CD4-positive, alpha-beta T cell (primary cell): ENCODE measurements around the gene BMI1. TPM values are rescaled to one million over a fixed set of nuclear protein-coding genes. Genes with fewer than 3 reads are reported as not detected.

Experiments used
- ATAC-seq: fragments of 200-7000 bp; cut with Tn5 transposase; one replicate; pipeline ENCODE4 v1.10.0; 2022; ENCODE audit warnings: mild to moderate bottlenecking; ENCODE audit not compliant: poor library complexity
- CTCF ChIA-PET: fragments of 350-600 bp; sonication (Branson Sonifier 250); formaldehyde crosslinking; loops from one replicate; lab custom pipeline; 2021; ENCODE audit warnings: antibody characterized with exemption, inconsistent platforms; lab: Charles Lee
- POLR2A ChIA-PET: fragments of 350-600 bp; sonication (Branson Sonifier 250); formaldehyde crosslinking; loops from one replicate; lab custom pipeline; 2021; ENCODE audit warnings: antibody characterized with exemption, inconsistent platforms; lab: Charles Lee
- DNase-seq, 14 experiments: peaks; one replicate each; pipeline ENCODE4 v3.0.0-alpha.2; 2013 to 2020; ENCODE audit warnings: mixed read lengths in 2 of 14
- H3K27ac ChIP-seq, 2 donors: one replicate each; pipeline versions ENCODE4 v1.5.1 to v1.7.0; 2013; ENCODE audit warnings: low read length in 2 of 2, low read depth in 1 of 2, mild to moderate bottlenecking in 1 of 2
- H3K27me3 ChIP-seq, 2 experiments: 1 replicate in 1 of 2; 2 replicates in 1 of 2; pipeline versions ENCODE4 v1.6.1 to v1.7.0; 2013; ENCODE audit warnings: low read length in 2 of 2, control low read depth in 1 of 2, mild to moderate bottlenecking in 1 of 2, moderate library complexity in 1 of 2; ENCODE audit not compliant: insufficient read depth in 2 of 2, control insufficient read depth in 1 of 2
- H3K36me3 ChIP-seq: one replicate; pipeline ENCODE4 v1.6.1; 2013; ENCODE audit warnings: low read length, control low read depth; ENCODE audit not compliant: insufficient read depth
- H3K4me1 ChIP-seq: one replicate; pipeline ENCODE4 v1.6.1; 2013; ENCODE audit warnings: low read length, control low read depth; ENCODE audit not compliant: insufficient read depth
- H3K4me3 ChIP-seq: one replicate; pipeline ENCODE4 v1.5.1; 2013; ENCODE audit warnings: mild to moderate bottlenecking, low read length, moderate library complexity
- H3K9me3 ChIP-seq, 2 experiments: 1 replicate in 1 of 2; 2 replicates in 1 of 2; pipeline versions ENCODE4 v1.6.1 to v1.7.0; 2013; ENCODE audit warnings: low read length in 2 of 2, mild to moderate bottlenecking in 2 of 2, control low read depth in 1 of 2, moderate library complexity in 1 of 2; ENCODE audit not compliant: control insufficient read depth in 1 of 2, insufficient read depth in 1 of 2
- H3K27ac Mint-ChIP-seq: one replicate; pipeline ENCODE4 v1.8.0; 2020; ENCODE audit warnings: mixed read lengths
- H3K27me3 Mint-ChIP-seq: one replicate; pipeline ENCODE4 v1.8.0; 2021; ENCODE audit warnings: mixed read lengths
- H3K36me3 Mint-ChIP-seq: one replicate; pipeline ENCODE4 v1.8.0; 2021; ENCODE audit warnings: low read depth, mixed read lengths
- H3K4me1 Mint-ChIP-seq: one replicate; pipeline ENCODE4 v1.8.0; 2021; ENCODE audit warnings: low read depth, mixed read lengths
- H3K4me3 Mint-ChIP-seq: one replicate; pipeline ENCODE4 v1.8.0; 2020; ENCODE audit warnings: mild to moderate bottlenecking, mixed read lengths
- H3K9me3 Mint-ChIP-seq: one replicate; pipeline ENCODE4 v1.8.0; 2020; ENCODE audit warnings: mixed read lengths
- intact Hi-C, 2 experiments: fragments of 100-400 bp; cut with DNase I in 1 of 2; cut with micrococcal nuclease in 1 of 2; formaldehyde crosslinking; loops; one replicate each; pipeline versions ENCODE4 v1.15.1 to v1.9.0; 2023 to 2025; cut with DNase I, micrococcal nuclease
- total RNA-seq, 174 experiments: library from RNA in 2 of 174; stranded (reverse) in 2 of 174; gene quantifications; one replicate each; pipeline ENCODE4 v1.2.3 and lab custom pipeline; 2021 to 2026
- TF ChIP-seq, protein P1 (sequence below): fragments of 200-600 bp; IDR thresholded peaks from one replicate; pipeline ENCODE4 v1.8.0; 2022; ENCODE audit warnings: antibody characterized with exemption, mild to moderate bottlenecking

BMI1 gene
- total RNA-seq, 2 experiments from 2014 or later = 65.4 to 69.3 TPM

DNA sequence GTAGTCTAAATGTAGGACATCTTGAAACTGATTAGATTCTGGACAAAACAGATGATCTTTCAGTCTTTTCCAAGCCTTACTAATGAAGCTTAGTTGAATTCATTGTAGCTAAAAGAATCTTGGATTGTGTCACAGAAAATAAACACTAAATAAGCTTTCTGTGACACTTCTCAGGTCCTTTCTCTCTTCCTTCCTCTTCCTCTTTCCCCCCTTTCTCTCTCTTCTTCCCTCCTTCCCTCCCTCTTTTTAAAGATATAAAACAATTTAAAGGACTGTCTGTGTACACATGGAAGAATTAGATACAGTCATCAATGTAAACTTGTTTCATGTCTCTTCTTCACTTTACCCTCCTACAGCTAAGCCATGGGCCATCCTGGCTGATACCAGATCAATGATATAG is 10.0 kb upstream of the BMI1 start:
- Histone ChIP-seq H3K36me3 (no peaks in the 10 kb centered on the region), H3K4me1 (peaks cover 5% of the 10 kb centered on the region), H3K9me3 (no peaks in the 10 kb centered on the region), H3K4me3 (no peak overlapping the region), H3K27me3 (peaks cover 0 to under 1% of the 10 kb centered on the region in 2 experiments), H3K27ac (no peak overlapping the region)
- Mint-ChIP-seq H3K9me3 (no peaks in the 10 kb centered on the region), H3K36me3 (peaks cover 5% of the 10 kb centered on the region), H3K4me3 (no peak overlapping the region), H3K27me3 (peaks cover 5% of the 10 kb centered on the region), H3K27ac (no peak overlapping the region), H3K4me1 (peaks cover 14% of the 10 kb centered on the region)
- TF ChIP-seq, protein P1, sequence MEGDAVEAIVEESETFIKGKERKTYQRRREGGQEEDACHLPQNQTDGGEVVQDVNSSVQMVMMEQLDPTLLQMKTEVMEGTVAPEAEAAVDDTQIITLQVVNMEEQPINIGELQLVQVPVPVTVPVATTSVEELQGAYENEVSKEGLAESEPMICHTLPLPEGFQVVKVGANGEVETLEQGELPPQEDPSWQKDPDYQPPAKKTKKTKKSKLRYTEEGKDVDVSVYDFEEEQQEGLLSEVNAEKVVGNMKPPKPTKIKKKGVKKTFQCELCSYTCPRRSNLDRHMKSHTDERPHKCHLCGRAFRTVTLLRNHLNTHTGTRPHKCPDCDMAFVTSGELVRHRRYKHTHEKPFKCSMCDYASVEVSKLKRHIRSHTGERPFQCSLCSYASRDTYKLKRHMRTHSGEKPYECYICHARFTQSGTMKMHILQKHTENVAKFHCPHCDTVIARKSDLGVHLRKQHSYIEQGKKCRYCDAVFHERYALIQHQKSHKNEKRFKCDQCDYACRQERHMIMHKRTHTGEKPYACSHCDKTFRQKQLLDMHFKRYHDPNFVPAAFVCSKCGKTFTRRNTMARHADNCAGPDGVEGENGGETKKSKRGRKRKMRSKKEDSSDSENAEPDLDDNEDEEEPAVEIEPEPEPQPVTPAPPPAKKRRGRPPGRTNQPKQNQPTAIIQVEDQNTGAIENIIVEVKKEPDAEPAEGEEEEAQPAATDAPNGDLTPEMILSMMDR = no peak
- no peak for ATAC-seq
- DNase-seq = no peak
- ChIA-PET POLR2A (no interaction called here), CTCF (interaction anchor here (1.6 kb wide), 1 partner anchor 16 kb away, joined by 3 read pairs; no protein-coding TSS in a partner anchor)
- intact Hi-C loops = loop anchor here in 1 of 2 experiments (5.0 kb wide), 2 partner anchors 49 to 304 kb away; no protein-coding TSS in a partner anchor

DNA sequence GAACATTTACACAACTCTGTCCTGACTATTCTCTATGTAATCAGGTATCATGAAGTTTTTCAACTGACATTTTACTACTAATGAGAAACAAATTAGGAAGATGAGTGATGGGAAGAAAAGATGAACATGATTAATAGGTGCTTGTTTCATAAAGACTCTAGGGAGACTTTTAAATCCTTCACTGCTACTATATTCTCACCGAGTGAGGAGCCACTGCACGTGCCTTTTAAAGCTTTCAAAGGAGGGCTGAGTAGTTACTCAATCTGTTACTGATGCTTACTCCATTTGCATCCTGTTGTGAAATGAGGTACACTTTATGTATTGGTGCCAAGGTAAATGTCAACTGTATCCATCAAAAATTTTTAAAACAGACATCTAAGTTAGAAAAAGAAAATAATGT is 6.0 kb upstream of the BMI1 start:
- ATAC-seq (no peak), DNase-seq (no peak)
- Mint-ChIP-seq H3K36me3 (peaks cover 13% of the 10 kb centered on the region), H3K27ac (peak overlapping the region; percentile 90), H3K9me3 (no peaks in the 10 kb centered on the region), H3K4me1 (peaks cover 37% of the 10 kb centered on the region), H3K4me3 (peak overlapping the region; percentile 95), H3K27me3 (peaks cover 21% of the 10 kb centered on the region)
- POLR2A ChIA-PET = interaction anchor here (1.5 to 3.8 kb wide), 7 partner anchors 11 to 311 kb away, joined by 4 to 94 read pairs (median 26); partner anchors contain the start of gene DNAJC1
- TF ChIP-seq, protein P1 = no peak
- Histone ChIP-seq H3K4me1 (peaks cover 15% of the 10 kb centered on the region), H3K27ac (no peak overlapping the region), H3K36me3 (no peaks in the 10 kb centered on the region), H3K9me3 (no peaks in the 10 kb centered on the region), H3K27me3 (peaks cover 0 to 2% of the 10 kb centered on the region in 2 experiments), H3K4me3 (no peak overlapping the region)
- CTCF ChIA-PET = no interaction called here
- intact Hi-C loops = loop anchor here (2.0 to 5.0 kb wide), 6 partner anchors 53 to 788 kb away; partner anchors contain the start of gene SKIDA1 (in 1 of the 2)

DNA sequence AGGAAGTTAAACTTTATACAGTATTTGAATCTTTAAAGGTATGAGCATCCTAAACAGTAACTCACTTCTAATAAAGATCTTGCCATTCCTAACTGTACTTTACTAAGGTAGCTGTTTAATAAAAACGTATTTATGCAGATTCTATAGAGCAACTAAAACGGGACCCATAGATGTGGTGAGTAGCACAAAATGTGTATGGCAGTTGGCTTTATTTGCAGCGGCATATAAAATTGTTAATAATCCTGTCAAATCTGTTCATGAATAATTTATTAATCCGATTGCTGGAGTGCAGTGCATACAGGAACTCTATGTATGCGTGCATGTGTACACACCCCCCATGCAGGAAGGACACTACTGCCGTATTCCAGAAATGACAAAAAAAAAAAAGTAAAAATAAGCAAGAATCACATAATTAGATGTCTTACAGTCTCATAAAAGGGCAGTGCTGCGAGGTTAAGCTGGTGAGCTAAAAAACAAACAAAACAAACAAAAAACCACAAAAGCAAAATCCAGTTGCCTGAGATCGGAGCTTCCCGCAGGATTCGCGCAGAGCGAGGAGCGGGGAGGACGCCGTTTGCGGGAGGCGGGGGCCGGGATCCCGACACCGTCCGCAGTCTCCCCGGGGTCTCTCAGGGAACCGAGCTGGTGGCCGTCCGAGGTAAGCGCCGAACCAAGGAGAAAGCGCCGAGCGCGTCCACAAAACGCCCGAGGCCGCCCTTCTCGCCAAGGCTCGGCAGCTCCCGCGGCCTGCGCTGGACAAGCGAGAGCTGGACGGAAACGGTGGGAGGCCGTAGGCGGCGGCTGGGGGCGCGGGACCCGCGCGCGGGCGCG is 5.2 kb upstream of the BMI1 start:
- Mint-ChIP-seq H3K9me3 (no peaks in the 10 kb centered on the region), H3K36me3 (peaks cover 18% of the 10 kb centered on the region), H3K27me3 (peaks cover 26% of the 10 kb centered on the region), H3K4me3 (peak overlapping the region; percentile 95), H3K4me1 (peaks cover 42% of the 10 kb centered on the region), H3K27ac (peak overlapping the region; percentile 90)
- Histone ChIP-seq H3K27me3 (peaks cover 0 to 5% of the 10 kb centered on the region in 2 experiments), H3K4me3 (peak overlapping the region; percentile 82), H3K36me3 (no peaks in the 10 kb centered on the region), H3K4me1 (peaks cover 17% of the 10 kb centered on the region), H3K9me3 (no peaks in the 10 kb centered on the region), H3K27ac (peak overlapping the region; percentile 55 to 61)
- ChIA-PET POLR2A (interaction anchor here (0.6 to 3.8 kb wide), 25 partner anchors 10 to 929 kb away, joined by 3 to 94 read pairs (median 4); partner anchors contain the start of genes DNAJC1, SKIDA1 and SPAG6), CTCF (interaction anchor here (0.8 to 1.1 kb wide), 3 partner anchors 62 to 87 kb away, joined by 3 read pairs; no protein-coding TSS in a partner anchor)
- peak in 1 of 14 experiments; percentile 25 for DNase-seq
- intact Hi-C loops = loop anchor here (1.0 to 5.0 kb wide), 6 partner anchors 25 to 788 kb away; partner anchors contain the start of gene SKIDA1 (in 1 of the 2)
- ATAC-seq = peak; percentile 7
- TF ChIP-seq, protein P1 = no peak
